Neural cell (in vitro differentiated cells): ENCODE data around the gene CAV2.

ENCODE experiments used
- POLR2AphosphoS5 ChIP-seq: IDR thresholded peaks from 2 replicates; pipeline ENCODE4 v1.6.1; 2012
- REST ChIP-seq: IDR thresholded peaks from 2 replicates; pipeline ENCODE4 v1.6.1; 2012; ENCODE audit warnings: borderline replicate concordance
- SMC3 ChIP-seq: fragments of 450-650 bp; conservative IDR thresholded peaks from 2 replicates; pipeline ENCODE4 v1.6.1; 2014; ENCODE audit warnings: antibody characterized with exemption, mild to moderate bottlenecking, moderate library complexity; ENCODE audit not compliant: poor library complexity
- TF ChIP-seq, protein P1 (sequence below): fragments of 450-650 bp; IDR thresholded peaks from 2 replicates; pipeline ENCODE4 v1.5.1; 2014; ENCODE audit warnings: antibody characterized with exemption, mild to moderate bottlenecking, moderate library complexity; ENCODE audit not compliant: poor library complexity, severe bottlenecking

DNA sequence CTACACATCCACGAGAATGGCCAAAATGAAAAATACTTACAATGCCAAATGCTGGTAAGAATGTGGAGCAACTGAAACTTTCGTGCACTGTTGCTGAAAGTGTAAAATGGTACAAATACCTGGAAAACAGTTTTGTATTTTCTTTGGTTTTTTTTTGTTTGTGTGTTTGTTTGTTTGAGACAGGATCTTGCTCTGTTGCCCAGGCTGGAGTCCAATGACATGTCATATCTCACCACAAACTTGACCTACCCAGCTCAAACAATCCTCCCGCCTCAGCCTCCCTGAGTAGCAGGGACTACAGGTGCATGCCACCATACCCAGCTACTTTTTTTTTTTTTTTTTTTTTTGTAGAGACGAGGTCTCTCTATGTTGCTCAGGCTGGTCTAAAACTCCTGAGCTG is 35.6 kb upstream of the CAV2 start:
- TF ChIP-seq POLR2AphosphoS5 (no peak), REST (no peak), SMC3 (no peak)
- TF ChIP-seq, protein P1, sequence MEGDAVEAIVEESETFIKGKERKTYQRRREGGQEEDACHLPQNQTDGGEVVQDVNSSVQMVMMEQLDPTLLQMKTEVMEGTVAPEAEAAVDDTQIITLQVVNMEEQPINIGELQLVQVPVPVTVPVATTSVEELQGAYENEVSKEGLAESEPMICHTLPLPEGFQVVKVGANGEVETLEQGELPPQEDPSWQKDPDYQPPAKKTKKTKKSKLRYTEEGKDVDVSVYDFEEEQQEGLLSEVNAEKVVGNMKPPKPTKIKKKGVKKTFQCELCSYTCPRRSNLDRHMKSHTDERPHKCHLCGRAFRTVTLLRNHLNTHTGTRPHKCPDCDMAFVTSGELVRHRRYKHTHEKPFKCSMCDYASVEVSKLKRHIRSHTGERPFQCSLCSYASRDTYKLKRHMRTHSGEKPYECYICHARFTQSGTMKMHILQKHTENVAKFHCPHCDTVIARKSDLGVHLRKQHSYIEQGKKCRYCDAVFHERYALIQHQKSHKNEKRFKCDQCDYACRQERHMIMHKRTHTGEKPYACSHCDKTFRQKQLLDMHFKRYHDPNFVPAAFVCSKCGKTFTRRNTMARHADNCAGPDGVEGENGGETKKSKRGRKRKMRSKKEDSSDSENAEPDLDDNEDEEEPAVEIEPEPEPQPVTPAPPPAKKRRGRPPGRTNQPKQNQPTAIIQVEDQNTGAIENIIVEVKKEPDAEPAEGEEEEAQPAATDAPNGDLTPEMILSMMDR = no peak
